HG03097 (cell line): Measurements from ENCODE around the gene ALMS1.
"Not testable (repeated sequence)": the region's sequence is repeated elsewhere in the genome, so short reads cannot be mapped to it uniquely, and the experiment has no call there.

Experiments
- ATAC-seq: cut with Tn5 transposase; IDR thresholded peaks from one replicate; pipeline ENCODE4 v1.9.1; 2021; ENCODE audit not compliant: unreplicated experiment, low FRiP score

Gene ALMS1

GRCh38 chr2:73385504-73386341 is at the start of gene ALMS1:
TSS of gene ALMS1 (plus strand) at chr2:73385836. CDS start at chr2:73385869, 33 bp downstream.
- peak; percentile 79 for ATAC-seq

- no peak for ATAC-seq
Measured at GRCh38 chr2:73337828-73338227, 47.8 kb upstream of the ALMS1 start.

- ATAC-seq: no peak
Measured at GRCh38 chr2:73339201-73339600, 46.4 kb upstream of the ALMS1 start.

GRCh38 chr2:73341039-73341438 is 44.6 kb upstream of the ALMS1 start:
- ATAC-seq: no peak

GRCh38 chr2:73343992-73344391 is 41.6 kb upstream of the ALMS1 start:
- ATAC-seq: no peak

GRCh38 chr2:73344747-73345146 is 40.9 kb upstream of the ALMS1 start:
- ATAC-seq: not testable (repeated sequence)

GRCh38 chr2:73350035-73350691 is 35.5 kb upstream of the ALMS1 start:
- ATAC-seq: no peak

GRCh38 chr2:73356097-73356496 is 29.5 kb upstream of the ALMS1 start:
- ATAC-seq: no peak

GRCh38 chr2:73359915-73360697 is 25.5 kb upstream of the ALMS1 start:
- ATAC-seq: no peak

GRCh38 chr2:73366060-73366459 is 19.6 kb upstream of the ALMS1 start:
- ATAC-seq: no peak

GRCh38 chr2:73368781-73369180 is 16.9 kb upstream of the ALMS1 start:
- ATAC-seq: no peak

GRCh38 chr2:73370348-73370747 is 15.3 kb upstream of the ALMS1 start:
- ATAC-seq: no peak

- ATAC-seq: no peak
Measured at GRCh38 chr2:73373344-73373743, 12.3 kb upstream of the ALMS1 start.

GRCh38 chr2:73374269-73374668 is 11.4 kb upstream of the ALMS1 start:
- no peak for ATAC-seq

- ATAC-seq: no peak
Measured at GRCh38 chr2:73376681-73377080, 9.0 kb upstream of the ALMS1 start.

GRCh38 chr2:73383036-73383435 is 2.6 kb upstream of the ALMS1 start:
- no peak for ATAC-seq

GRCh38 chr2:73385123-73385503 is 523 bp upstream of the ALMS1 start:
- ATAC-seq: no peak

- ATAC-seq: peak; percentile 8
Measured at GRCh38 chr2:73386342-73386868, 769 bp downstream of the ALMS1 start.

- no peak for ATAC-seq
Measured at GRCh38 chr2:73386894-73387636, 1.4 kb downstream of the ALMS1 start.

GRCh38 chr2:73402386-73403103 is 16.9 kb downstream of the ALMS1 start:
- ATAC-seq: no peak
